BJ (cell line): Measurements from ENCODE around the gene TRIM66. TPM values are rescaled to one million over a fixed set of nuclear protein-coding genes. Genes with fewer than 3 reads are reported as not detected.

Experiments
- CTCF ChIA-PET: fragments of 350-600 bp; formaldehyde crosslinking; extraction: SDS; loops from one replicate; lab custom pipeline; 2021; ENCODE audit warnings: antibody characterized with exemption, inconsistent platforms; lab: Yijun Ruan, JAX
- POLR2A ChIA-PET: fragments of 300-600 bp; sonication (Branson Sonifier 250); formaldehyde crosslinking; extraction: SDS; loops from one replicate; lab custom pipeline; 2021; ENCODE audit warnings: antibody characterized with exemption; lab: Charles Lee
- DNase-seq: peaks from one replicate; pipeline ENCODE4 v3.0.0-alpha.2; 2011; ENCODE audit warnings: low read depth
- H3K27me3 ChIP-seq: 2 replicates; pipeline ENCODE4 v1.6.0; 2011; ENCODE audit warnings: low read length; ENCODE audit not compliant: control insufficient read depth, insufficient read depth
- H3K36me3 ChIP-seq: 2 replicates; pipeline ENCODE4 v1.5.1; 2011; ENCODE audit warnings: low read length; ENCODE audit not compliant: control insufficient read depth, insufficient read depth
- H3K4me3 ChIP-seq: 2 replicates; pipeline ENCODE4 v1.5.1; 2011; ENCODE audit warnings: low read depth, mild to moderate bottlenecking, control low read depth, low read length
- CTCF ChIP-seq: IDR thresholded peaks from 2 replicates; pipeline ENCODE4 v1.5.1; 2011; ENCODE audit warnings: low read depth, mild to moderate bottlenecking, control low read depth, inconsistent platforms, low read length, moderate library complexity; ENCODE audit not compliant: insufficient read depth
- polyA plus RNA-seq: library from polyadenylated mRNA; depleted of rRNA; stranded (reverse); fragments of >200 nt; gene quantifications from 2 replicates; pipeline ENCODE4 v1.2.3, GENCODE V29; 2011

Gene TRIM66
- polyA plus RNA-seq, 1 experiment: 5.6 TPM

- H3K4me3 ChIP-seq: no peak overlapping the region
- no peak for DNase-seq
- no peak for TF ChIP-seq CTCF
- H3K36me3 ChIP-seq: peaks cover 7% of the 10 kb centered on the region
- ChIA-PET CTCF (interaction anchor here (1.2 to 2.4 kb wide), 3 partner anchors 10 to 33 kb away, joined by 3 to 6 read pairs (median 6); no protein-coding TSS in a partner anchor), POLR2A (interaction anchor here (1.0 kb wide), 1 partner anchor 11 kb away, joined by 3 read pairs; no protein-coding TSS in a partner anchor)
- H3K27me3 ChIP-seq: no peaks in the 10 kb centered on the region
These were observed 42.1 kb downstream of the TRIM66 start for GRCh38 chr11:8640267-8640906.

GRCh38 chr11:8639655-8640054, 42.8 kb downstream of the TRIM66 start:
- DNase-seq: no peak

GRCh38 chr11:8638300-8638699, 44.2 kb downstream of the TRIM66 start:
- no peak overlapping the region for H3K4me3 ChIP-seq
- no peak for TF ChIP-seq CTCF
- DNase-seq: no peak
- H3K27me3 ChIP-seq: no peaks in the 10 kb centered on the region
- ChIA-PET POLR2A (no interaction called here), CTCF (interaction anchor here (1.0 to 2.4 kb wide), 2 partner anchors 8 to 12 kb away, joined by 3 to 6 read pairs; no protein-coding TSS in a partner anchor)
- H3K36me3 ChIP-seq: peaks cover 7% of the 10 kb centered on the region

More at GRCh38 chr11:8639655-8640054, 42.8 kb downstream of the TRIM66 start:
- CTCF ChIA-PET: interaction anchor here (0.9 to 2.4 kb wide), 4 partner anchors 10 to 34 kb away, joined by 3 to 6 read pairs (median 5); no protein-coding TSS in a partner anchor
- Histone ChIP-seq H3K36me3 (peaks cover 7% of the 10 kb centered on the region), H3K4me3 (no peak overlapping the region), H3K27me3 (no peaks in the 10 kb centered on the region)
- POLR2A ChIA-PET: interaction anchor here (1.0 kb wide), 1 partner anchor 12 kb away, joined by 3 read pairs; no protein-coding TSS in a partner anchor
- TF ChIP-seq CTCF: no peak

- ChIA-PET POLR2A (interaction anchor here (0.6 kb wide), 1 partner anchor 38 kb away, joined by 3 read pairs; no protein-coding TSS in a partner anchor), CTCF (no interaction called here)
- DNase-seq: no peak
- Histone ChIP-seq H3K27me3 (no peaks in the 10 kb centered on the region), H3K4me3 (no peak overlapping the region), H3K36me3 (peaks cover 5% of the 10 kb centered on the region)
- TF ChIP-seq CTCF: no peak
These were observed 46.3 kb downstream of the TRIM66 start for GRCh38 chr11:8636127-8636526.

- no peak for TF ChIP-seq CTCF
- Histone ChIP-seq H3K36me3 (peaks cover 3% of the 10 kb centered on the region), H3K27me3 (no peaks in the 10 kb centered on the region), H3K4me3 (no peak overlapping the region)
- ChIA-PET CTCF (no interaction called here), POLR2A (no interaction called here)
- DNase-seq: no peak
These were observed 48.0 kb downstream of the TRIM66 start for GRCh38 chr11:8634498-8634897.
